Stimulated activated CD4-positive, alpha-beta T cell treated with anti-CD3 and anti-CD28 coated beads, Interleukin-15, amount 100 ng/mL, for 24 hours (primary cell): ENCODE measurements around the gene IL12B.
"Not testable (repeated sequence)": the region's sequence is repeated elsewhere in the genome, so short reads cannot be mapped to it uniquely, and the experiment has no call there.

Experiments used
- DNase-seq: peaks from one replicate; pipeline ENCODE4 v3.0.0-alpha.2; 2020

The IL12B gene

DNA sequence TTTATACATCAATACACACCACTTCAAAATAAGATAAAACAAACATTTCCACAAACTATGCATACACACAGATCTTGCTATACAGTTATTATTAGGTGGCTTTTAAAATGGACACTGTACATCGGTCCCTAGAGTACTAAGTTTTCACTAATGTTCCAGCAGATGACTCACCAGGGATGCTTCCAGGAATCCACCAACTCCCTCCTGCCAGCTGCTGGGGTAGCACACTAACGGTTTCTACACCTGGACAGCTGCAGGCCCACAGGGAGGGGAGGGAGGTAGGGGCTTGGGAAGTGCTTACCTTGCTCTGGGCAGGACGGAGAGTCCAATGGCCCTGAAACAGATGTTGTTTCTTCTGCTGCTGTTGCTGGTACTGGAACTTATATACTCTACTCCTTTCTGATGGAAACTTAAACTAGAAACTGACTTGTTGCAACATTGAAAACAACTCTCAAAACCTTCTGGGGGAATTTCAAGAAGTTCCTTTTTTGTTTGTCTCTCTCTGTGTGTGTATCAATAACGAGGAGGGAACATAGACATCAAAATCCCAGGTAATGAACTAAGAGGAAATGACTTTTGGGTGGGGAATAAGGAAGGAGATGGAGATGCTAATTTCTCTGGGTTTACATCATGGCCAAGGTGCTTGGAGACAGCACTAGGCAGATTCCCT, at the start of gene IL12B:
IL12B (minus strand) TSS at position 357 of the 670 bp plus-strand sequence. CDS start 3,705 bp downstream, outside the sequence.
- no peak for DNase-seq

DNA sequence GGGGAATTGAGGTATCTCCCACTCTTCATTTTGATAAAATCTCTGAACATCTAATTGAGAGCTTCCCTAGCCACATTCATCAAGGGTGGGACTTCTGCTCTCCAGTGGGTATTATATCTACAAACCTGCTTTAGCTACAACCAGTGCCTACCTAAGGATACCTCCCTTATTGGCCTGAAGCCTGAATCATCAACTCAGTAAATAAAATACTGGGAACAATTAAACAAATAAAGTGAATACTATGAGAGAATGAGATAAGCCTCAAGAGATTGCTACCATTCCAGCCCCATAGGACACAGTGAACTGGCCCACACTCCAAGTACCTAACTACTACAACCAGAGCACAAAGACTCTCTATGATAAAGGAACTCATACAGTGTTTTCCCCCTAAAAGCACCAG, 47.4 kb upstream of the IL12B start:
- DNase-seq = no peak

DNA sequence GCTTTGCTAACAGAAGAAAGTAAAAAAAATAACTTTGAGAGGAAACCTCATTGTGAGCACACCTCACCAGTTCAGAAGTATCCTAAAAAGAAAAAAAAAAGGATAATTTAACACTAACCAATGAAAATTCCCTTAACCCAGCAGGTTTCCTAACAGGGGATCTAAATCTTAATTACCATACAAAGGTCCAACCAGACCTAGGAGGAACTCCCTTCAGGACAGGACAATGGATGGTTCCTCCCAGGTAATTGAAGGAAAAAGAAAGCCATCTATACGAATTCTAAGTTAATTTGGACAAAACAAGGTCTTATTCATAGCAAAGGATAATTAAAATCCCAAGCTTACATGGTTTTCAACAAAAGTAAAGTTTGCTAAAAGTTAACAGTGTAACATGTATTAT, 37.6 kb upstream of the IL12B start:
- DNase-seq = not testable (repeated sequence)

DNA sequence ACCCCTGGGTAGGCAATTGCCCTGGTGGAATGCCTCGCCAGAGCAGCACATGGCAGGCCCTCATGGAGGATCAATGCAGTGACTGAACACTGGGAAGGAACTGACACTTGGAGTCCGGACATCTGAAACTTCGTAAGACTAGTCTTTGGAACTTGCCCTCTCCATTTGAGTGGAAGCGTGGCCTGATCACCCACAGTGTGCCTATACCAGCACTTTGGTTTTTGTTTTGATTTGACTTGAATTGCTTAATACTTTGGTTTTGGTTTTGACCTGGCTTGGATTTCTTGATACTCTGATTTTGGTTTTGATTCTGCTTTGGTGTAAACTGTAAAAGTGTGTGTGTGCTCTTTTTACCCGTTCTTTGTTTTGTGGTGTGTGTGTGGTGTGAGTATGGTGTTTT, 36.5 kb upstream of the IL12B start:
- not testable (repeated sequence) for DNase-seq

DNA sequence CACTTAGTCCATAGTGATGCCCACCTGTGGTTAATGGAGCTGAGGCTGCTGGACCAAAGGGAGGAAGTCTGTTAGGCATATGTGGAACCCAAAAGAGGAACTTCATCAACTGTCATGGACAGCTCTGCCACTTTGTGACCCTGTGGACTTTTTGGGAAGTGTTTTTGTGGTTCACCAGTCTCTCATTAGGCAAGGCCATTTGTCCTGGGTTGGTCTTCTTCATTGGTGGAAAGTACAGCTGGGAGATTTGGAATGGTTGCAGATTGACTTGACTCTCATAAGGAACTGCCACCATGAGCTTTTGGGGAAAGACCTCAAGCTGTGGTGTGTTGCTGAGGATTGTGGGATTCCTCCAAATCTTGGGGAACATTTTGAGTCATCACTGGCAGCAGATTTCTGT, 31.9 kb upstream of the IL12B start:
- DNase-seq = no peak

DNA sequence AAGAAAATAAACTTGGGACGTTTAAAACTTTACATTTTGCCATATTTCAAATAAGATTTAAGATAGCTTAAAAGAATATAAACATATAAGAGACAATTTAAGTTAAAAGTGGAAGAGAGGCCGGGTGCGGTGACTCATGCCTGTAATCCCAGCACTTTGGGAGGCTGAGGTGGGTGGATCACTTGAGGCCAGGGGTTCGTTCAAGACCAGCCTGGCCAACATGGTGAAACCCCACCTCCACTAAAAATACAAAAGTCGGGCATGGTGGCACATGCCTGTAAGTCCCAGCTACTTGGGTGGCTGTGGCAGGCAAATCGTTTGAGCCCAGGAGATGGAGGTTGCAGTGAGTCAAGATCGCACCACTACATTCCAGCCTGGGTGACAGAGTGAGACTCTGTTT, 29.6 kb upstream of the IL12B start:
- not testable (repeated sequence) for DNase-seq

DNA sequence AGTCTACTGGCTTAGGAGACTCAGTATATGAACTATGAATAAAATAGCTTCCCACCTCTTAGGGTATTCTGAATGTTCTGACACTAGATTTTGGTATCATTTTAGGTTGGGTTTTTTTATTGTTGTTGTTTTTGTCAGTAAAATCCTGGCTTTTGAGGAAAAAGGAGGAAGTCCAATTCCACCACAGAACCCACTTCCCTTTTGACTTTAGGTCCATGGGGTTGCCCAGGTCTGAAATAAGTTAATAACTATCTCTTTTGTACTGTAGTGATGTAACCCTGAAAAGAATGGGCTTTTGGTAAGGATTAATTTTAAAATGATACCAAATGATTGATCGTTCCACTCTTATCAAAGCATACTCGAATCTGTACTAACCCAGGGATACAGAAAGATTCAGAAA, 29.1 kb upstream of the IL12B start:
- DNase-seq = no peak

DNA sequence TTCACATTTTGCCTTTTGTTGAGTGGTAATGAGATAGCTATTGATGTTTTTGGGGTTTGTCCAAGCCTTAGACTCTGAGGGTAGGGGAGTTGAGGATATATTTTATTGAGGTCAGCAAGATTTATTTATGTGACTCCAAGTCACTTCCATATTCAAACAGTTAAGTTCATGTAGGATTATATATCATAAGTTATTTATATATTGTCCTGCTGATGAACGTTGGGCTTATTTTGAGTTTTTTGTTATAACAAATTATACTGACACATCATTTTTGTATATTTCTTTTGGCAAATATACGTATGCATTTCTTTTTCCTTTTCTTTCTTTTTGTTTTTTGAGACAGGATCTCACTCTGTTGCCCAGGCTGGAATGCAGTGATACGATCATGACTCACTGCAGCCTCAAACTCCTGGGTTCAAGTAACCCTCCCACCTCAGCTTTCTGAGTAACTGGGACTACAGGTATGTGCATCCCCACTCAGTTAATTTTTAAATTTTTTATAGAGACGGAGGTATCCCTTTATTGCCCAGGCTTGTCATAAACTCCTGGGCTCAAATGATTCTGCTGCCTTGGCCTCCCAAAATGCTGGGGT, 23.5 kb upstream of the IL12B start:
- no peak for DNase-seq

DNA sequence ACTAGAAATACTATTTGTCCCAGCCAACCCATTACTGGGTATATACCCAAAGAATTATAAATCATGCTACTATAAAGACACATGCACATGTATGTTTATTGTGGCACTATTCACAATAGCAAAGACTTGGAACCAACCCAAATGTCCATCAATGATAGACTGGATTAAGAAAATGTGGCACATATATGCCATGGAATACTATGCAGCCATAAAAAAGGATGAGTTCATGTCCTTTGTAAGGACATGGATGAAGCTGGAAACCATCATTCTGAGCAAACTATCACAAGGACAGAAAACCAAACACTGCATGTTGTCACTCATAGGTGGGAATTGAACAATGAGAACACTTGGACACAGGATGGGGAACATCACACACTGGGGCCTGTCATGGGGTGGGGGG, 20.4 kb upstream of the IL12B start:
- not testable (repeated sequence) for DNase-seq

DNA sequence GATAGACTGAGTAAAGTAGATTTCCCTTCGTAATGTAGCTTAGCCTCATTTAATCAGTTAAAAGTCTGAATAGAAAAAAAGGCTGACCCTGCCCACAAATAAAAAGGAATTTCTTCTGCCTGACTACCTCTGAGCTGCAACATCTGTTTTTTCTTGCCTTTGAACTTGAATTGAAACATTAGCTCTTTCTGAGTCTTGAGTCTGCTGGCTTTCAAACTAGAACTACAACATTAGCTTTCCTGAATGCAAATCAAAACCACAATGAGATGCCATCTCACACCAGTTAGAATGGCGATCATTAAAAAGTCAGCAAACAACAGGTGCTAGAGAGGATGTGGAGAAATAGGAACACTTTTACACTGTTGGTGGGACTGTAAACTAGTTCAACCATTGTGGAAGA, 19.9 kb upstream of the IL12B start:
- not testable (repeated sequence) for DNase-seq

DNA sequence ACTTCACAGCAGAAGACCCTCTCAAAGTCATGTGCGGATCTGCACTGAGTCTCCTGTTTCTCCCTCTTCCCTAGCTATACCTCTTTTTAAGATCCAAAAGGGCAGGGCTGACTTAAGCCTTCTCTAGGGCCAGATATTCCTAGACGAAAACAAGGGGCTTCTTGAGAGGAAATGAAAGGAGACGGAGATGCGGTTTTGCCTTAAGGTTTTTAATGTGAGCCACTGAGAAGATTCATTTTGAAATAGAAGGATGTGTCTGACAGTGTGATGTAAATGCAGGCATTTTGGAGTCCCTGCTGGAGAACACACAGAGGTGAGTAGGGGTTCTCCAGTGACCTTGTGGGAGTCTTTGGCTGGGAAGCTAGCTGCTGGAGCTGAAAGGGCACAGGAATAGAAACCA, 15.6 kb upstream of the IL12B start:
- no peak for DNase-seq

DNA sequence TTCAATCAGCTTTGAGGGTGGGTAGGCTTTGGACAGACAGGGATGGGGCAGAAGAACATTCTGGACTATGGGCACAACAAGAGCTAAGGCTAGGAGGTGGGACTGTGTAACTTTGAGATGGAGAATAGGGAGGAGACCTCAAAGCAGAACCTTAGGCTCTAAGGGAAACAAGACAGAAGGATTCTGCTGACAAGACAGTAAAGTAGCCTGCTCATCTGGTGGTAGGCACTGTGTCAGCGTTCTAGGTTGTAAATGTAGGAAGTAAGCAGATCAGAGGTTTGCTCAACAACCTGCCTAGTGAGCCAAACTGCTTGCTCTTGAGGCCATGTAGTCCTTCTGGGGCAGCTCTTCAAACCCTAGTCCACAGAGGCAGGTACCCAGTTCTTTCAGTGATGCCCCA, 15.0 kb upstream of the IL12B start:
- no peak for DNase-seq

DNA sequence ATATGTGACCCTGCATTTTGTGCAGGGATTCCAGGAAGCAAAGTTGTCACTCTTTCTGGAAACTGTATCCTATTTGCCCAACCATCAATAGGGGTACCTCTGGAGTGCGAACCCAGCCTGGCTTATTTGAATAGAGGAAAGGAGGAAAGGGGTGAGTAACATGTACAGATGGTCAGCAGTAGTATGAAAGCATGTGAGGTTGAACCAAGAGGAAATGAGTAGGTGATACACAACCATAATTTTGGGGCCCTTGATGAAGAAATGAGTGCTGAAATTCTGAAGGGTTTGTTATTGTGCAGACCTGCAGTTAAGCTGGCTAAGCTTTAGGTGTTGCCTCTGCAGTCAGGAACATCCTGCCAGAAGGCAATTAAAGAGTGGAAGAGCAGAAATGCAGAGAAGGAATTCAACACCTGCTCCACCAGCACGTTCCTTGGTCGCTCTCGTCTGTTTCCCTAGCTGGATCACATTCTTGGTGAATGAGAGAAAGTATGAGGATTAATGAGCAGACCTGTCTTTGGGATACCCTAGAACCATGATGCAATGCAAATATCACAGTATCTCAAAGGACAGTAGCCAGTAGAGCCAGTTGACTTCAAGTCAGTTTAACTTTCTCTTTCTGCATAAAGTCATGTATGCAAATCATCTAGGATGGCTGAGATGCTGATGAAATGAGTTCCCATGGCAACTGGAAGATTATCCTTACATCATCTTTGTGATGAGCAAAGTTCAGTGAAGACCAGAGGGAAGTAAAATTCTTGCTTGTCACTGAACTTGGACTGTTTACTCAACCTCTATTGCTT, 13.2 kb upstream of the IL12B start:
- DNase-seq = no peak

DNA sequence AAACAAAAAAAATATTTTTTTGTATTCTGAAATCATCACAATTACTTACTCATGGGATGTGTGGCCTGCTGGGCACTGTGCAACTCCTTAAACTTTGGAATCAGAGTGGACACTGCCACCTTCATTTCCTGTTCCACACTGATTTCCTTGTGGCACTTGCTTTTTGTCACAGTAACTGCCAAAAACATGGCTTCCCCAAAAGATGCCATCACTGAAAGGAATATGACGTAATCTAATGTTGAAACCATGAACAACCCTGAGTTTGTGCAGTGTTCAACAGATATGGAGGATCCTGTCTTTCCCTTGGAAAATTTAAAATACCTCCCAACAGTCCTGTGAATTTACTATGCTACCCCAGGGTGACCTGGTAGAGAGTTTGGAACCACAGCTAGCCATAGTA, 12.6 kb upstream of the IL12B start:
- no peak for DNase-seq

DNA sequence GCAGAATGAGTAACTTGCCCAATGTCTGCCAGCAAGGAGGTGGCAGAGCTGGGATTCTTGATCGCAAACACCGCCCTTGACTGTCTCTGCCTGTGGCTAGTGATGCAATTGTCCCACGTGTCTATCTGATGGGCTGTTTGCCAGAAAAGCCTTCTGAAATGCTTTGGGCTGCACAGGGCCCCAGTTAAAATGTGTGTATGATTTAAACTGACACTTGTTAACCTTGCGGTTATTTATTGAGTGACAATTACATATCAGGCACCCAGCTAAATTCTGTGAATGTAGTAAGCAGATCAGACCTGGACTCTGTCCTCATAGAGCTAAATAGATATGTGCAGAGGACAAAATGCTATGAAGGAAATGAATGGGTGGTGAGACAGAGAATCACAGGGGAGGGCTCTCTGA, 11.6 kb upstream of the IL12B start:
- peak; percentile 63 for DNase-seq

DNA sequence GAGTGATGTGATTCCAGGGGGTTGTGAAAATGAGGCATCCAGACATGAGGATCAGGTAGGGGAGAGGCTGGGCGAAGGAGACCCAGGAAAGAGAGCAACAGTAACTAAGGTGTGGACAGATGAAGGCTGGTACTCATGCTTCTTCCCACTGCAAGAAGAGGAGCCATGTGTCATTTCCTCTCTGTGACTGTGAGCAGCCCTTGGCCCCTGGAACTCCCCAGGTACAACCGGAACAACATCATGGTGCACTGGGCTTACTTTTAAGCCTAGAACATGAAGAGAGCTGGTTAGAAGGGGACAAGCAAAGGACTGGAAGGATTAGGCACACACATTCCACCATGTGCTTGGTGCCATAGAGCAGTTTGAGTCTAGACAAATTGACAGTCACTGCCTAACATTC, 10.9 kb upstream of the IL12B start:
- no peak for DNase-seq

DNA sequence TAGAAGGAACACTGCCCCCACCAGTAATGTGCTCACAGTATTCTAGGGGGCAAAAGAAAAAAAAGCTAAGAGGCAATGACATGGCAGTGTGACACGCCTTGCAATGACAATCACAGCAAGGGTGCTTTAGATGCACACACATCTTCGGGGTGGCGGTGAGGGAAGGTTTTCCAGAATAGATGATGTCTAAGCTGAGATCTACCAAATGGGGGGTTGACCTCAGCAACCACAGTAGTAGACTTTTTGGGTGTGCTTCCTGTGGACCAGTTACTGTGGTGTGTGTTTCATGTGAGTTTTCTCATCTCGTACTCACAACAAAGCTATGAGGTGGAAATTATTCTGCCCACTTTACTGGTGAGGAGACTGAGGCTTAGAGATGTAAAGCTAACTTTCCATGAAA, 10.2 kb upstream of the IL12B start:
- peak; percentile 37 for DNase-seq

DNA sequence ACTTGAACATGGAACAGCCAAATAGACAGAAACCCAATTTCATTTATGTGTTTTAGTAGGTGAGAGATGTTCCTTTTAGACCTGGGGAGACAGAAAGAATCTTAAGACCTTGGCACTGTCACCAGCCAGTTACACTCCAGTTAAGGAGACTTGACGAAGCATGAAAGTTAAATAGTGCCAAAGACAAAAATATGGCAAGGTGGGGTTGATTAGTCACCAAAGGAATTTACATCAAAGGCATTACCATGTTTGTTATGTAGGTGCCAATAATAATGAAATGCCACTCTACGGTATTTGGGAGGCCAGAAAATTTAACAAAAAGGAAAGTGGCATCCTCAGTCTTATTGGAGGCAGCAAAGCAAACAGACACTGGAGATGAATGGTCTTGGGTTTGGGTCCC, 9.2 kb upstream of the IL12B start:
- no peak for DNase-seq

DNA sequence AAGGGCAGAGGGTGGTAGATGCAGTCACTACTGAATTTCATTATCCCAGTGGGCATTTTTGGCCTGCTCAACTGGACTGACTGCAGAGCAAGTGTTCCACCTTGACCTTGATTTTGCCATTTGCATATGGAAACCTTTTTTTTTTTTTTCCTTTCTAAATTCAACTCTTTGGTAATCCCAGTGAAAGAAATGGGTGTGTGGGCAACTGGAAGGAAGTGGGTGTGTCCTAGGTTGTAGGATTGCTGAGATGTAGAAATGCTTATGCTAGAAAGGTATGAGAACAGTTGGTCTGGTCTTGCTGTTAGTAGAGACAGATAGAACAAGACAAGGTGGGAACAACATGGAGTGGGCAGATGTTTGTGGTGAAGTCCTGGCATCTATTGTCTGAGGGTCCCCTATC, 7.8 kb upstream of the IL12B start:
- DNase-seq = no peak

DNA sequence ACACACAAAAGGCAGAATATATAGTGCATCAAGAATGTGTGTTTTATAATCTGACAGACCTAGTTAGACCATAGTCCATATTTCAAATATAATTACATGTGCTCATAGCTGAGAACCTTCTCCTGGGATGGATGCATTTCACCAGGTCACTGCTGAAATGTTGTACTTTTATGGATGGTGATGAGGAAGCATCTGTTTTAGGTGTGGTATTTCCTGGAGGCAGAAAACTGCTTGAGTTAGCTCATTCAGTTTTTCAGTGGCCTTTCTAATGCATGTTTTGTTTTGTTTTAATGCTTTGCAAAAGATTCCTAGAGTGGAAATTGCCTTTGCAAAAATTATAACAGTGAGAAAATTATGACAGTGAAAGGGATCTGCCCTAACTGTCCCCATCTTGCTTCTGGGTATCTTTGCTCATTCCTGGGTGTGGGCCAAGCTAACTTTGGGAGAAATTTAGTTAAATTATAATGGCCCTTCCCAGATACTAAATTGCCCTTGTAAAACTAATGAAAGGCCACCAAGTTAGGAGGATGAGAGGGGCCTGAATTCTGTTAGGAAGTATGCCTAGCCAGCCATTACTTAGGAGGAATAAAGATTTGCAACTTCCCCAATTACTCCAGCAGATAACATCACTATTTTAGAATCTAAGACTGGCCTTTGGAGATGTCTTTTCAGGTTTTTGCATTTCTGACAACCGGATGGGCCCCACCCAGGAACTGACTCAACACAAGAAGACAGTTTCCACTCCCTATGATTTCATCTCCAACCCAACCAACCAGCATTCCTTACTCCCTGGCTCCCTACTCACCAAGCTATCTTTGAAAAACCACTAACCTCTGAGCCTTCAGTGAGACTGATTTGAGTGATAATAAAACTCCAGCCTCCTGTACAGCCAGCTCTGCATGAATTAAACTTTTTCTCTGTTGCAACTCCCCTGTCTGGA, 7.0 kb upstream of the IL12B start:
- DNase-seq = peak; percentile 63

DNA sequence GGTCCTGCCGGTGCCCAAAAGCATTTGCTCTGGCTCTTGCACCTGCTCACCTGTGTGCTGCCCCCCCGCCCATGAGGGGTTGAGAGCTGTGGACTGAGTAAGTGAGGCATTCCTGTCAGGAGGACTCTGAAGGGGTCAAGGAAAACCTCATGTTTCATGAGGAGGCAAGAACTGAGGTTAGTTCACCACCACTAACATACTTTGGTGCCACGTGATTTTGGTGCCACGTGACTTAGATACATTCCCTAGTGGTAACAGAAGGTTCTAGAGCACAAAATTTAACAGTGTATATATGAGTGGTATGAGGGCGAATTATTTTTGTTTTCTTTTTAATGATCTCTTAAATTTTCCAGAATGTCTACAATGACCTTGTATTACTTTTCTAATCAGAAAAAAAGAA, 6.3 kb upstream of the IL12B start:
- DNase-seq = no peak

DNA sequence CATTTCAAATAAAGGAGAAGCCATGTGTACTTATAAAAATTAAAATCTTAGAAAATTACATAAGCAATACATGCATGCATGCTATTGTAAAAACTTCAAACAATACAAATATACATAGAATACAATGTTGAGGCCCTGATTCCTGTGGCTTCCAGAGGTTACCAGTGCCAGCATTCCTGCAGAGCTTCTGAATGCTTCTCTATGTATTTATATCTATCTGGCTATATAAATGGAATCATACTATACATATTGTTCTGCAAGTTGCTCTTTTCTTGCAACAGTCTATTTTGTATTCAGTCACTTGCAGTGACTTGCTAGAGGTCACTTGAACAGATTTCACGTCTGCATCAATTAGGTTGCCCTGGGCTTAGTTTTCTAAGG, 3.2 kb upstream of the IL12B start:
- DNase-seq = no peak
